ENCODE measurements around the gene NDC1.
"Not testable (repeated sequence)": the region's sequence is repeated elsewhere in the genome, so short reads cannot be mapped to it uniquely, and the experiment has no call there.

NDC1 gene

GRCh38 chr1:53837924-53838653, at the start of gene NDC1:
TSS of gene NDC1 (minus strand) at chr1:53838296. CDS start at chr1:53838261, 35 bp downstream.
- TF ChIP-seq CTCF (IDR thresholded peaks at IDR 0.05; ENCODE audit: control extremely low read depth, extremely low read depth, low read depth, missing control alignments): no peak
- POLR2A ChIA-PET: no interaction called here
- peak; percentile 88 for DNase-seq (ENCODE audit: extremely low spot score)
- CTCF ChIA-PET: interaction anchor here (1.0 to 3.1 kb wide), 8 partner anchors 12 to 121 kb away, joined by 3 to 11 read pairs (median 4); partner anchors contain the start of gene IFT25

GRCh38 chr1:53883600-53883999, 45.5 kb upstream of the NDC1 start:
- CTCF ChIA-PET: interaction anchor here (1.1 to 1.4 kb wide), 2 partner anchors 45 to 76 kb away, joined by 4 read pairs; partner anchors contain the start of gene NDC1
- POLR2A ChIA-PET: not testable (repeated sequence)

GRCh38 chr1:53881853-53882252, 43.8 kb upstream of the NDC1 start:
- DNase-seq (ENCODE audit: extremely low spot score); POLR2A ChIA-PET: not testable (repeated sequence)
- CTCF ChIA-PET: interaction anchor here (1.0 to 2.6 kb wide), 5 partner anchors 18 to 77 kb away, joined by 3 to 10 read pairs (median 5); no protein-coding TSS in a partner anchor

More at GRCh38 chr1:53883600-53883999, 45.5 kb upstream of the NDC1 start:
- not testable (repeated sequence) for DNase-seq (ENCODE audit: extremely low spot score)

DNA sequence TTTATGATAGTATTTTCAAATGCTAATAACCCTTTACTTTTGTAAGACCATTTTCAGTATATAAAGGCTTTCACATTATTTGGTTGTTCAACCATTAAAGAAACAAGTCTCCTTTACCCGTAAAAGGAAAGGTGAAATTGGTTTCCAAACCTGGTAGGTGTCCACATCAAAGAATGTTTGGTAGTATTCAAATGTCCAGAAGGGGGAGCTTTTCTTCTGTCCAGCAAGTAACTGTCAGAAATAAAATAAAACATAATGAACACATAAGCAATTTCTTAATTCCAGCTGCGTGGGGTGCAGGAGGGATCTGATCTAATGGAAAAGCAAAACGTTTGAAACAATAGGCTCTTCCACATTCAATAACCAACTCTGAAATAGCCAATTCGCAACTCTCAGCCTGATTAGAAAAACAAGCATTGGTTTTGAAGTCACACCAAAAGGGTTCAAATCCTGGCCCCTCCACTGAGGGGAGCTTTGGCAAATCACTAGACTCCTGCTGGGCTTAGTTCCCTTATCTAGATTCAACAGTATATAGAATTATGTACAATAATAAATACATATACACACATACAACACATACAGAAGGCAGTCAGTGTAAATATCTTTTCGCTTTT, 40.5 kb upstream of the NDC1 start:
- CTCF ChIA-PET: interaction anchor here (0.8 to 5.1 kb wide), 26 partner anchors 8 to 931 kb away, joined by 3 to 60 read pairs (median 6); partner anchors contain the start of genes DIO1, IFT25 and YIPF1
- POLR2A ChIA-PET: interaction anchor here (0.6 kb wide), 1 partner anchor 583 kb away, joined by 3 read pairs; no protein-coding TSS in a partner anchor
- DNase-seq (ENCODE audit: extremely low spot score): peak; percentile 43
- TF ChIP-seq CTCF (IDR thresholded peaks at IDR 0.05; ENCODE audit: control extremely low read depth, extremely low read depth, low read depth, missing control alignments): peak; percentile 47

GRCh38 chr1:53875150-53875549, 37.1 kb upstream of the NDC1 start:
- ChIA-PET CTCF (interaction anchor here (0.9 to 9.6 kb wide), 6 partner anchors 16 to 206 kb away, joined by 3 to 135 read pairs (median 5); partner anchors contain the start of gene IFT25), POLR2A (interaction anchor here (0.5 kb wide), 1 partner anchor 47 kb away, joined by 5 read pairs; no protein-coding TSS in a partner anchor)
- DNase-seq (ENCODE audit: extremely low spot score): not testable (repeated sequence)

DNA sequence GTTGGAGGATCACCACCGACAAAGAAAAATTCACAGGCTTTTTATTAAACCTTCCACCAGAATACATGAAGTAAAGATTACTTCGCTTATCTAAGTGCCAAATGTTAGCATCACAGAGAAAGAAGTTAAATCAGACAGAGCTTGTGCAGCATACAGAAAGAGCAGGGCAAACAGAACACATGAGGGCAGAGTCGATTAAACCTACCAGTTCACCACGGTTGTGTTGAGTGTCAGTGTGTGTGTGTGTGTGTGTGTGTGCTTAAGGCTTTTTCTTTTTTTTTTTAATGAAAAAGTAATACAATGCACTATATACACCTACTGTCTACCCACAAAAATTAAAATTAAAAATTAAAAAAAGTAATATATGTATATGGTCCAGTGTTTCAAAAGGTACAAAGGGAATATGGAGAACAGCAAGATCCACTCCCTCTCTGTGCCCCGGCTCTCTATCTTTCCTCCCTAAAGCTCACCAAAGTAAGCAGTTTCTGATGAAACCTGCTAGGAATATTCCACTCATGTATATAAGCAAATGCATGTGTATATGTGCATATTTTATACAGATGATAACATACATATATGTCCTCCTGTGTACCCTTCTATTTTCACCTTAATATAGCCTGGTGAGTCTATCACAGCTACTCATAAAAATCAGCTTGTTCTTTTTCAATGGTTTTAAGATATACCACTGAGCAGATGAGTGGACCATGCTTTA, 33.8 kb upstream of the NDC1 start:
- TF ChIP-seq CTCF (IDR thresholded peaks at IDR 0.05; ENCODE audit: control extremely low read depth, extremely low read depth, low read depth, missing control alignments): no peak
- no peak for DNase-seq (ENCODE audit: extremely low spot score)
- ChIA-PET CTCF (interaction anchor here (0.9 to 9.6 kb wide), 6 partner anchors 6 to 120 kb away, joined by 3 to 135 read pairs (median 13); no protein-coding TSS in a partner anchor), POLR2A (no interaction called here)

DNA sequence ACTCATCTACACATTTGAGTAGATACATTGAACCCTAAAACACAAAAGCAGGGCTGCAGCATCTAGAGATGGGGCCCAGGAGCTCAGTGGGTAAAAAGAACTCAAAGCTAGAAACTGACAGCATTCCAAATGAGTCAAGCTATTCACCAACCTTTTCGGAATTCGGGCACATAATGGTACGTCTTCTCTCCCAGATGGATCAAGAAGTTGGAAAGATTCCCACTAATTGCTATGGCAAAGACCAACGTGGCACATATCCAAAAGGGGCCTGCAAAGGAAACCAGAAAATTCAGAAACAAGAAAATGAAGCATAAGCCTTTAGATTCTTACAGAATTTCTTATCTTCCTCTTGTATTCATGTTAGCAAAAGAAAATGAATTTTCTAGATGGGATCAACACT, 33.1 kb upstream of the NDC1 start:
- no peak for DNase-seq (ENCODE audit: extremely low spot score)
- CTCF ChIA-PET: interaction anchor here (1.3 to 9.6 kb wide), 5 partner anchors 7 to 121 kb away, joined by 3 to 135 read pairs (median 21); no protein-coding TSS in a partner anchor
- no peak for TF ChIP-seq CTCF (IDR thresholded peaks at IDR 0.05; ENCODE audit: control extremely low read depth, extremely low read depth, low read depth, missing control alignments)
- POLR2A ChIA-PET: no interaction called here
